HG02981 (cell line): ENCODE results near the gene EPHA6.
"Not testable (repeated sequence)": the region's sequence is repeated elsewhere in the genome, so short reads cannot be mapped to it uniquely, and the experiment has no call there.

Experiments used
- ATAC-seq: cut with Tn5 transposase; IDR thresholded peaks from one replicate; pipeline ENCODE4 v1.9.1; 2021; ENCODE audit warnings: mild to moderate bottlenecking, moderate library complexity; ENCODE audit not compliant: unreplicated experiment

The EPHA6 gene

GRCh38 chr3:97409612-97410011 lies 595.2 kb downstream of the EPHA6 start:
- ATAC-seq, result no peak

GRCh38 chr3:97421565-97421964 lies 607.2 kb downstream of the EPHA6 start:
- no peak for ATAC-seq

DNA sequence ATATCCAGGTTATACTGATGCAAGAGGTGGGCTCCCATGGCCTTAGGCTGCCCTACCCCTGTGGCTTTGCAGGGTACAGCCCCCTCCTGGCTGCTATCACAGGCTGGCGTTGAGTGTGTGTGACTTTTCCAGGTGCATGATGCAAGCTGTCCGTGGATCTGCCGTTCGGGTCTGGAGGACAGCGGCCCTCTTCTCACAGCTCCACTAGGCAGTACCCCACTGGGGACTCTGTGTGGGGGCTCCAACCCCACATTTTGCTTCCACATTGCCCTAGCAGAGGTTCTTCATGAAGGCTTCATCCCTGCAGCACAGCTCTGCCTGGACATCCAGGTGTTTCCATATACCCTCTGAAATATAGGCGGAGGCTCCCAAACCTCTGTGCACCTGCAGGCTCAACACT lies 610.6 kb downstream of the EPHA6 start:
- no peak for ATAC-seq

DNA sequence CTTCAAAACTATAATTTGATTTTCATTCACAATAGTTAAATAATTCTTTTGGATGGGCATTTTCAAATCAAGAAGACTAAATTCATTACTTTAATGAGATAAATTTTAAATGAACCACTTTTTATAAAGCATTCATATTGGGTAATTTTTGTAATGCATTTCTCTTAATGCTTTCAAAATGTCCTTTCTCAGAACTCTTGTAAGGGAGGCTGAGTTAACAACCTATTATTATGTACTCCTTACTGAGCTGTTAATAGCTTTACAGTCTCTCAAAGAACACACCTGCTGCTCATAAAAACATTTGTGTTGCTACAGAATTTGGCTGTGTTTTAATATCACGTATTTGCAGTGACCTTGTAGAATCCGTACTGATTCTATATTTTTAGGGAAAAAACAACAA lies 616.2 kb downstream of the EPHA6 start:
- ATAC-seq, result no peak

DNA sequence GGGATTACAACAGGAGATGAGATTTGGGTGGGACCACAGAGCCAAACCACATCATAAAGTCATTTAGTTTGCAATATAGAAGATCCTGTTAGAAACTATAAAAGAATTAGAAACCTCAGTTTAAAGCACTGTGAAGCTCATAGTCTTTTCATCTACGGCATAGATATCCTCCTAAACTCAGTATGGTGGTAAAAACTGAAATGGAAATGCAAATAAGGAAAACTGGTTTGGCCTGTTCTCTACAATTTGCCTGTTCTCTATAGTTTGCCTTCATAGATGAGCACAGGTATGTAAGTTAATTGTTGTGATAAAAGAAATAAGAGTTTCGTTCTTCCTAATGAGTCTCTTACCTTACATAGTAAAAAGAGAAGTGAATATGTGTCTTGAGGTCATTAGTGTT lies 618.5 kb downstream of the EPHA6 start:
- ATAC-seq, result no peak

- no peak for ATAC-seq
Measured at GRCh38 chr3:97438131-97438530, 623.7 kb downstream of the EPHA6 start.

DNA sequence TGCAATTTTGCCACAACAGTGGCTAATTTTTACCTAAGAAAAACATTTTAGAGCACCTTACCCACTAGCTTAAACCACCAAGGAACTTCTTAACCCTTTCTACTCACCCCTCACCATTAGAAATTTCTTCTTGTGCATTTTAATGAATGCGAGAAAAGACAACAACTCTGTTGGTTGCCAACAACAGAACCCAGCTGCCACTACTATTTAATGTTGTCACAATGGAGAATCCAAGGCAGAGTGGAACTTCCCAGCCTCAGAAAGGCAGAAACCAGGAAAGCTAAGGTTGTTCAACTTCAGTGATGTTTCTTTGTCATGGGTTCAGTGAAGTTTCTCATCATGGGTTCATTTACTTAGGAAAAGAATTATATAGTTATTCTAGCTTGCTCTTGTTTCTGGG lies 625.0 kb downstream of the EPHA6 start:
- ATAC-seq, result no peak

DNA sequence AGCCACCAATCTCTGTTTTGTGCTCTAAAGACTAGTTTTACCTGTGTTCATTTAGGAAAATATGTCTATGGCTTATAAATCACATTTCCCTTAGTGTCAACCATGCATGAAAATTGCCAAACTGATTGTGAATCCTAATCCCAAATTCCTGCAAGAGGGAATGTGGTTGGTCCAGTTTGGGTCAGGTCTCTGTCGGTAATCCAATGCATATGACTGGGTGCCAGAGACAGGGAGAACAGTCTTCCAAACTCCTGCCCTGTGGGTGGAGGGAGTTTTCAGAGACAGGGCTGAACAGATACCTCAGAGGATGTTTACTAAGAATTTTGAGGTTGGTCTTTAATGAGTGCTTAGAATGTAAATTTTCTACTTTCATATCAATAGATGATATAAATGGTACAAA lies 649.6 kb downstream of the EPHA6 start:
- ATAC-seq, result no peak

DNA sequence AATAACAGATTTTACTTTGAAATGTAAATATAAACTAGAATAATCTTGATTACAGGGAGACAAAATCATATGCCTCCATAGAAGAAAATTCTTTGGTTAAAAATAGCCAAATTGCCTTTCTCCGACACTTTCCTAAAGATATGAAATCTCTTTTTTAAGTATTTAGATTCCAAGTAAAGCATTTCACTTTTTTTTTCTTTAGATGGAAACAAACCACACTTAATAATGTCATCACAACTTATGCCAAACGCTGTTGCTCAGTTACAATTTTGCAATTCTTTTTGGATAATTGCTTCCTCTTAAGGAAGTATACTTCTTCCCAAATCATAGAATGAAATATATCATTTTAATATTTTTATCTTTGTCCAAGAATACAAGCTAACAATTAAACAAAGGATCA lies 656.1 kb downstream of the EPHA6 start:
- no peak for ATAC-seq

DNA sequence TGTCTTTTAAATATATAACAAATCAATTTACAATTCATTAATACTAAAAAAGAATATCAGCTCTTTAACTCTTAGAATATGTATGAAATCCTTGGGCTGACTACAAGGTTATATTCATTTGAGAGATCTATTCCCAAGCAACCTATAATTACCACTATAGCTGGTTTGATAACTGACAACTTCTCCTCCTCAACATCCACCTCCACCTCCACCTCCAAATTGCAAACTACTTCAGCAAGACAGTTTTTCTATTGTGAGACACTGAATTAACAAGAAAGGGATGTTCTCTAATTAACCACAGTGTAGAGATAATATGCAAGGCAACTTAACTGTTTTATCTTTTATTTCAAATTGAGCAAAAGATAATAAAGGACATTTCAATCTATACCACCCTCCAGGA lies 665.3 kb downstream of the EPHA6 start:
- ATAC-seq, result no peak

- not testable (repeated sequence) for ATAC-seq
Measured at GRCh38 chr3:97480696-97481289, 666.4 kb downstream of the EPHA6 start.

DNA sequence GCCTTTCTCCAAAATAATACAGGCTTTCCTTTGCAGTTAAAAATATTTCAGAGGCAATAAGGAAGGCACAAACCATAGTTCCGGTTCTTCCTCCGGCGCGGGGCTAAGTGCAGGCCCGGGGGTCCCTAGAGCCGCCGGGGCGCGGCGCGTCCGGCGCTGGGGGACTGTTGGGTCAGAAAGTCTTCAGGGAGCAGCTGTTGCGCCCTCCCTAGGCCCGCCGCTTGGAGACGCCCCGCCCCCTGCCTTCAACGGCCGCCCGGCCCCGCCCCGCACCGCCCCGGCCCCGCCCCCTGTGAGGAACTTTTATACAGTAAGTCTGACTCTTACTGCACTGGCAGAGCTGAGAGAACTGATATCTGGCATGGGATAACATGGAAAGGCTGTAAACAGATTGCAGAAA lies 667.0 kb downstream of the EPHA6 start:
- ATAC-seq, result no peak

- no peak for ATAC-seq
Measured at GRCh38 chr3:97485206-97485605, 670.8 kb downstream of the EPHA6 start.

- no peak for ATAC-seq
Measured at GRCh38 chr3:97487587-97487986, 673.2 kb downstream of the EPHA6 start.

DNA sequence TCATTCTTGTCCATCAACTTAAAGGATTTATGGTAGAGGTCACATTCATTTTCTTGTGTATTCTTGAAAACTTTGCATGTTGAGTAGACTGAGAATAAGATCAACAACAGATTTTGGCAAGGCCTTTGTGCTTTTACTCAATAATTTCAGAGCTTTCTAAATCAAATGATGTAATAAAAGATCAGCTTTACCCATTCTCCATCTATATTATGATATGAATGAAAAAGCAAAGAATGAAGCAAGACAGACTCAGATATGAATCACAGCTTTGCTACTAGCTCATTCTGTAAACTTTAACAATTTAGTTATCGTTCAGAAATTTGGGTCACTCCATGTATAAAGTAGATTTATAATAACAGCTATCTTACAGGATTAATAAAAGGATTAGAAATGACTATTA lies 674.3 kb downstream of the EPHA6 start:
- ATAC-seq, result no peak

DNA sequence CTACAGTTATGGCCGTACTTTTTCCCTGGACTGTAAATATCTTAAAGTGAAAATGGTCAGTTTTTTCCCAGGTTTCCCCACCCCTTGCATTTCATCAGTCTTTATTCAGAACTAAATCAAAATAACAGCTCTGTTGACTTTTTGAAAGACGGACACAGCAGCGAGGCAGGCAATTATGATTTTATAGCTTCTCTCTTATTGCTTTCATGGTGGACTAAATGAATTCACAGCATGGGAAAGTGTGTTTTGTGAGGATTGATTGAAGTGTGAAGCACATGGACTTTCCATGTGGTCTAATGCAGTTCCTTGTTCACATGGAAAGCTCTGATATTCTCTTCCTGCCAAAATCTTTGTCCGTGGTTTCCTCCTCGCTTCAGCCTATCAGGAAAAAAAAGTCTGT lies 681.5 kb downstream of the EPHA6 start:
- no peak for ATAC-seq

- ATAC-seq, result no peak
Measured at GRCh38 chr3:97497138-97497537, 682.7 kb downstream of the EPHA6 start.

GRCh38 chr3:97504463-97504862 lies 690.1 kb downstream of the EPHA6 start:
- ATAC-seq, result no peak

- ATAC-seq, result no peak
Measured at GRCh38 chr3:97510795-97511194, 696.4 kb downstream of the EPHA6 start.

DNA sequence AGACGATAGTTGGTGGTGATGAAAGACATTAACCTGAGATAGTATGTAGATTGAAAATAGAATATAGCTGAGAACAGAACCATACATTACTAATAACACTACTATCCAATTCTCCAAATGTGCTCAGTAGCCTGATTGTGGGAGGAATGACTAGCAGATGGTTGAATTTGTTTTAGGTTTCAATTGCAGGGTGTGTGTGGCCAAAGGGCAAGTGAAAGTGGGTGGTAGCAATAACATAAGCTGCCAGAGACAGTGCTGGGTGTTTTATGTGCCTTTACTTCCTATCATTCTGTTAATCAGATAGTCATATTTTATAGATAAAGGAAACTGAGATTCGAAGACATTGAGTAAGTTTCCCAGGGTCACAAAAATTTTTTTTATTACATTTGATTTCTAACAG lies 700.7 kb downstream of the EPHA6 start:
- ATAC-seq, result no peak

- ATAC-seq, result no peak
Measured at GRCh38 chr3:97530691-97531090, 716.3 kb downstream of the EPHA6 start.

- not testable (repeated sequence) for ATAC-seq
Measured at GRCh38 chr3:97547573-97547972, 733.2 kb downstream of the EPHA6 start.

GRCh38 chr3:97550408-97550807 lies 736.0 kb downstream of the EPHA6 start:
- no peak for ATAC-seq

DNA sequence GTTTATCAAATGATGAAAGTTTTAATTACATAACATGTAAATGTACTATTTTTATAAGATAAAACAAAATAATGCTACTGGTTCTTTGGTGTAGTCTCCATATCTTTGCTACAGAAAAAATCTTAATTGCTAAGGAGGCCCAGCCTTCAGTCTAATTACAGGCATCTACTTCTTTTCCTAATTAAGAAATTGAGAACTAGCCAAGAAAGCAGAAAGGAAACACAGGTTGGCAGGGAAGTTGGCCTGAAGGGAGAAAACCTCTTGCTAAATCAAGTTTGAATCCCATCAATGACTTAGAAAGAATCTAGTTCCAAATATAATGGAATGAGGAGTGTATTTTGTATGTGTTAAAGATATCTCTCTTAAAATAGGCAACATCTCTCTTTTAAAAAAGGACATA lies 737.8 kb downstream of the EPHA6 start:
- no peak for ATAC-seq
